Astrocyte (in vitro differentiated cells and primary cell): ENCODE measurements around the gene CUL1.

Experiments
- EZH2 ChIP-seq: IDR thresholded peaks from 2 replicates; pipeline ENCODE4 v1.6.1; 2012; ENCODE audit warnings: mild to moderate bottlenecking, low read length, inconsistent platforms; ENCODE audit not compliant: insufficient read depth
- TF ChIP-seq, protein P1 (sequence below): IDR thresholded peaks from 2 replicates; pipeline ENCODE4 v1.5.1; 2011; ENCODE audit warnings: low read depth, mild to moderate bottlenecking, inconsistent platforms, low read length, moderate library complexity; ENCODE audit not compliant: insufficient read depth

DNA sequence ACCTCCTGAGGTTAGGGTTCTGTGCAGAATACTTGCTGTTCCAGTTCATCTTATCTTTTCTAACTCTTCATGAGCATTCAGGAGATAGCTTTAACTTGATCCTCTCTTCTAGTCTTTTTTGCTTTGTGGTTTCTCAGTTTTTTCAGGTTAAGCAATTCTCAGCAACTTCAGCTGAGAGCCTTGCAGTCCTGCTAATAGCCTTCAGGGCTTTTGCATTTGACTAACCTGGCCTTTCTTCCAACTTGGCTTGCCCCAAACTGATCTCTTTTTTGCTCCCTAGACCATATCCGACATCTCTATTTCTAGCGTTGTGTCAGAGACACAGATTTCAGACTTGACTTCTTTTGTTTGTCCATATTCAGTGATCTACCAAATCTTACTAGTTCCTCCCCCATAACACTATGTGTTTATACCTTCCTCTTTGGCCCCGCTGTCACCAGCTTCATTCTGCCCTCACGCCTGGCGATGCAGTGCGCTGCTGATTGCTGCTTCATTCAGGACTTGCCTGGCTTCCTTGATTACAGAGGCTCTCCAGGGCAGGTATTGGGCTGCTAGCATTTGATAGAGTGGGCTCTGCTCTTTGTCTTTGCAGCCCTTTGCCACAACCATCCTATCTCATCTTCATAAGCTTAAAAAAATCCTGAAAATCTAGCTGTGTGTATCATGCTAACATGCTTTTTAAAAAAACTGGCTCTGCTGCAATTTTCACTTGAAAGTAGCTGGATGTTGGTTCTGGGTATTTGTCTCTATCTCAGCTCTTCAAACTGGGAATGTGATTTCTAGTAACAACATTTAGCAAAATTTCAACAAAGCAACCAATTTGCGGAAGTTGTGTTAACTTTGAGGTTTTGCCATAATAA is 9.6 kb downstream of the CUL1 start:
- TF ChIP-seq EZH2 = no peak
- TF ChIP-seq, protein P1, sequence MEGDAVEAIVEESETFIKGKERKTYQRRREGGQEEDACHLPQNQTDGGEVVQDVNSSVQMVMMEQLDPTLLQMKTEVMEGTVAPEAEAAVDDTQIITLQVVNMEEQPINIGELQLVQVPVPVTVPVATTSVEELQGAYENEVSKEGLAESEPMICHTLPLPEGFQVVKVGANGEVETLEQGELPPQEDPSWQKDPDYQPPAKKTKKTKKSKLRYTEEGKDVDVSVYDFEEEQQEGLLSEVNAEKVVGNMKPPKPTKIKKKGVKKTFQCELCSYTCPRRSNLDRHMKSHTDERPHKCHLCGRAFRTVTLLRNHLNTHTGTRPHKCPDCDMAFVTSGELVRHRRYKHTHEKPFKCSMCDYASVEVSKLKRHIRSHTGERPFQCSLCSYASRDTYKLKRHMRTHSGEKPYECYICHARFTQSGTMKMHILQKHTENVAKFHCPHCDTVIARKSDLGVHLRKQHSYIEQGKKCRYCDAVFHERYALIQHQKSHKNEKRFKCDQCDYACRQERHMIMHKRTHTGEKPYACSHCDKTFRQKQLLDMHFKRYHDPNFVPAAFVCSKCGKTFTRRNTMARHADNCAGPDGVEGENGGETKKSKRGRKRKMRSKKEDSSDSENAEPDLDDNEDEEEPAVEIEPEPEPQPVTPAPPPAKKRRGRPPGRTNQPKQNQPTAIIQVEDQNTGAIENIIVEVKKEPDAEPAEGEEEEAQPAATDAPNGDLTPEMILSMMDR = no peak
